HG02759 (cell line): ENCODE data around the gene SHQ1.
A peak's percentile ranks its signal among the peaks of the same experiment; 100 is the strongest.

ENCODE experiments used
- ATAC-seq: cut with Tn5 transposase; IDR thresholded peaks from one replicate; pipeline ENCODE4 v1.9.1; 2021; ENCODE audit warnings: mild to moderate bottlenecking, moderate library complexity; ENCODE audit not compliant: unreplicated experiment

The SHQ1 gene

GRCh38 chr3:72855001-72855400 lies 6.8 kb upstream of the SHQ1 start:
- no peak for ATAC-seq

- peak; percentile 36 for ATAC-seq
Measured at GRCh38 chr3:72848703-72849081, 447 bp upstream of the SHQ1 start.

GRCh38 chr3:72847282-72847681 lies 963 bp downstream of the SHQ1 start:
- ATAC-seq, result no peak

- no peak for ATAC-seq
Measured at GRCh38 chr3:72846166-72846565, 2.1 kb downstream of the SHQ1 start.

GRCh38 chr3:72844436-72844993 lies 3.7 kb downstream of the SHQ1 start:
- ATAC-seq, result no peak

- no peak for ATAC-seq
Measured at GRCh38 chr3:72839057-72839456, 9.2 kb downstream of the SHQ1 start.

- no peak for ATAC-seq
Measured at GRCh38 chr3:72836923-72837322, 11.3 kb downstream of the SHQ1 start.

- no peak for ATAC-seq
Measured at GRCh38 chr3:72836416-72836815, 11.8 kb downstream of the SHQ1 start.

GRCh38 chr3:72830452-72831223 lies 17.6 kb downstream of the SHQ1 start:
- ATAC-seq, result no peak

GRCh38 chr3:72829701-72830100 lies 18.5 kb downstream of the SHQ1 start:
- no peak for ATAC-seq

GRCh38 chr3:72821161-72821781 lies 27.0 kb downstream of the SHQ1 start:
- ATAC-seq, result peak; percentile 21

- no peak for ATAC-seq
Measured at GRCh38 chr3:72820415-72820814, 27.8 kb downstream of the SHQ1 start.

GRCh38 chr3:72818905-72819304 lies 29.3 kb downstream of the SHQ1 start:
- no peak for ATAC-seq

GRCh38 chr3:72818092-72818773 lies 30.0 kb downstream of the SHQ1 start:
- no peak for ATAC-seq

GRCh38 chr3:72816862-72817355 lies 31.3 kb downstream of the SHQ1 start:
- ATAC-seq, result peak; percentile 70

GRCh38 chr3:72814308-72814707 lies 33.9 kb downstream of the SHQ1 start:
- ATAC-seq, result peak; percentile 49

- ATAC-seq, result no peak
Measured at GRCh38 chr3:72812201-72812600, 36.0 kb downstream of the SHQ1 start.

- ATAC-seq, result no peak
Measured at GRCh38 chr3:72811571-72811970, 36.7 kb downstream of the SHQ1 start.

- no peak for ATAC-seq
Measured at GRCh38 chr3:72810659-72811434, 37.4 kb downstream of the SHQ1 start.

GRCh38 chr3:72810063-72810462 lies 38.2 kb downstream of the SHQ1 start:
- ATAC-seq, result no peak

GRCh38 chr3:72804361-72804760 lies 43.9 kb downstream of the SHQ1 start:
- no peak for ATAC-seq
